Eye (tissue), 1 donor: ENCODE measurements around the gene OGA.
A peak's percentile ranks its signal among the peaks of the same experiment; 100 is the strongest.

ENCODE experiments used
- DNase-seq: peaks from one replicate; pipeline ENCODE4 v3.0.0-alpha.2; 2015

Gene OGA

GRCh38 chr10:101818119-101818871, at the start of gene OGA:
TSS of gene OGA (minus strand) at chr10:101818444. CDS start at chr10:101818022, 422 bp downstream.
- peak; percentile 99 for DNase-seq

DNA sequence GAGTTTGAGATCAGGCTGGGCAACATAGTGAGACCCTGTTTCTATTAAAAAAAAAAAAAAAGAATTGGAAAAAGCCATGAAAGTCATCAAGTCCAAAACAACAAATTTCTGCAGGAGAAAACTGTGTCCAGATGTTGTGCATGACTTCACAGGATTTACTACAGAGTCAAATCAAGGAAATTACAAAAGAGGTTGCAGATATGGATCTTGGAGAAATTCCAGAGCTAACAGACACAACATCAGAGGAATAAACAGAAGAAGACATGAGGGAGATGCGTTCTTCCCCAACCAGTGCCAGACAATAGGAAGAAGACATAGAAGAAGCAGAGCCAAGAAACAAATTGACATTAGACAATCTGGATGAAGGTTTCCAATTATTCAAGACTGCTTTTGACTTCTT, 49.7 kb upstream of the OGA start:
- DNase-seq: no peak

DNA sequence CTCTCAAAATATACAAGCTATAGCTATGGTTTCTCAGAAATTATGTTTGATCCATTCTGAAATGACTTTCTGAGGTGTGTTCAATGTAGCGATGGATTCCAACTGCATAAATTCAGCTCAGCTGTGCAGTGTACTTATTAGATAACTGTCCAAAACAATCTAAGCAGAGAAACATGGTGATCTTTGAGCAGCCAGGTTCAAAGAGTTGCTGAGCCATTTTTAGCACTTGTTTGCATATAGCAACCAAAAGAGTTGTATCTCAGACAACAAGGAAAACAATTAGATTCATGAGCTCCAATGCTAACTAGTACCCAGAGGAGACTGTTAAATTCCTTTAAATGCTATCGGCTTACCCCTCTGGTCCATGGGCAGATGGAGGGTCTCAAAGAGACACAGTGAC, 41.3 kb upstream of the OGA start:
- DNase-seq: no peak

DNA sequence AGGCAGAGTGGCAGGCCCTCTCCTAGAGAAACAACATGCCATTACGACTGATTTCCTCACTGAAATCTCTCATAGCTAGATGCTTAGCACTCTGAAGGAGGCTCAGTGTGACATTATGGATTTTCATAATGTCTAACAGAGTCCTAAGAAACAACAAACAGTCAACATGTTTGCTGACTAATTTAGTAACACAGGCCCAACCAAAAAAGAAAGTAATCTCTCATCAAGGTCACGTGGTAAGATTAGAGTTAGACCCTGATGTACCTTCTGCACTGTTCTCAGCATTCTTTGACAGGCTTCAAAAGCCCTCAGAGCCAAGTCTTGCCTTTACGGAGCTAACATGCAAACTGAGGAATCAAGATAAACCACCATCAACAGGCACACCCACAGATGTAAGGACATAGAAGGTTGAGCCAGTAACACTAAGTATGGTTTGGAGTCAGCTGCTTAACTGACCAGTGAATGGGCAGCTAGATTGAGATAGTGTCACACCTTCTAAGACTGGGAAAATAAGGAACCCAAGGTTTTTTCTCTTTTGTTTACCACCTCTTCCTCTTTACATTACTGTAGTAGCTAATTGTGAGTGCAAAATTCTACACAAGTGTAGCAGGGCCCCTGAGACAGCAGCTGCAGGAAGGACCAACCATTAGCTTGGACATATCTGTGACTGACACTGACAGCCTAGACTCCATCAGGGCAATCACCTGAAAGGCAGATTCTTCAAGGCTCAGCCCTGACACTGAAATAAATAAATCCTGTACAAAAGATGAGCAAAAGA, 40.7 kb upstream of the OGA start:
- DNase-seq: no peak

GRCh38 chr10:101857802-101858476, 39.7 kb upstream of the OGA start:
- no peak for DNase-seq

GRCh38 chr10:101856626-101857025, 38.4 kb upstream of the OGA start:
- no peak for DNase-seq

- DNase-seq: no peak
These were observed 33.3 kb upstream of the OGA start for GRCh38 chr10:101851411-101852116.

GRCh38 chr10:101850749-101851148, 32.5 kb upstream of the OGA start:
- no peak for DNase-seq

DNA sequence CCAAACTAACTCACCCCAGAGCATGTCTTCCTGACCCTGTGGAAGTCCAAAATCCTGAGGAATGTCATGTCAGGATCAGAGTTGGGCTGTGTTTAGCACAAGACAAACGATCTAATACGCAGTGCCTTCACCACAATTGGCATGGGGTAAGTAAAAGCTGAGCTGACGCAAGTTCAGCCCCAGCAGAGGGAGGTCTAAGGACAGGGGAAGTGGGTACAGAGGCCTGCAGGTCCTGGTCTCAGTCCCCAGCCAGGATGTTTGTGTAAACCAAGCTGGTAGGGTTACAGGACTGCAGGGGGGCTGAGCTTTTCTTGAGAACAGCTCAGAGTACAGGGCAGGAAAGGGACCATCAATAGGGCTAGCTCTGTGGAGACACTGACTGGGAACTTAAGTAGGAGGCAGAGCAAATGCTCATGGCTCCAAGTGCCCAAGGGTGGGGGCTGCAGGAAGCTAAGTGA, 30.7 kb upstream of the OGA start:
- DNase-seq: no peak

DNA sequence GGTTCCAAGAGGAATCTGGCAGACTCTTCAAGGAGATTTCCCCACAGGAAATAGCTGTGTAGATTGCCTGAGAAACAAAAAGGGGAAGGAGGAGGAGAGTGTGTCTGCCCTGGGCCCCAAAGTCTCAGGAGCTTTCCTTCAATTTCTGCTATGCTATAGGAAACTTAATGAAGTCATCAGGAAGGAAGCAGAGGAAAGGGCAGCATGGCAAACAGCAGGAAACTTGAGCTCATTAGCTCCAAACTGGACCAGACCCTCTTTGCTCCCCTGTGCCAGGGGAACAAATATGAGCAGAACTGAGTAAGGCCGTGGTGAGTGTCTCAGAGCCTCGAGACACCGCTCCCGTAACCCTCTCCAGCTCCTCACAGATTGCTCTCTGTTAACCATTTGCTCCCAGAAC, 30.2 kb upstream of the OGA start:
- no peak for DNase-seq

DNA sequence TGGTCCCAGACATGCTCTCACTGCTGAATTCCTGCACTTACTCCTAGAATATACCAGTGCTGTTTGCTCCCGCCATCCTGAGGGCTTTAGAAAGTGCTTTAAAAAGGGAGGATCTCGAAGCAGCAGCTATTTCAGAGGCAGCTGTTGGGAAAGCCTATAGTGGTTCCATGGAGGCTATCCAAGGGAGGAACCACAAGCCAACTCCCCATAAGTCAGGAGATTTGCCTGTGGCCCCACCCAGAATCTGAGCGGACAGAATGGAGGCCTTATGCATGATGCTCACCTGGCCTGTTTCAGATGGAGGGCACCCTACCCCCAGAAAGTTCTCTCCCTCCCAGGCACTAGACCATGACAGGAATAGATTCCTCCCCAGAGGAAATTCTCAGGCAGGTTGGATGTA, 27.6 kb upstream of the OGA start:
- DNase-seq: no peak

DNA sequence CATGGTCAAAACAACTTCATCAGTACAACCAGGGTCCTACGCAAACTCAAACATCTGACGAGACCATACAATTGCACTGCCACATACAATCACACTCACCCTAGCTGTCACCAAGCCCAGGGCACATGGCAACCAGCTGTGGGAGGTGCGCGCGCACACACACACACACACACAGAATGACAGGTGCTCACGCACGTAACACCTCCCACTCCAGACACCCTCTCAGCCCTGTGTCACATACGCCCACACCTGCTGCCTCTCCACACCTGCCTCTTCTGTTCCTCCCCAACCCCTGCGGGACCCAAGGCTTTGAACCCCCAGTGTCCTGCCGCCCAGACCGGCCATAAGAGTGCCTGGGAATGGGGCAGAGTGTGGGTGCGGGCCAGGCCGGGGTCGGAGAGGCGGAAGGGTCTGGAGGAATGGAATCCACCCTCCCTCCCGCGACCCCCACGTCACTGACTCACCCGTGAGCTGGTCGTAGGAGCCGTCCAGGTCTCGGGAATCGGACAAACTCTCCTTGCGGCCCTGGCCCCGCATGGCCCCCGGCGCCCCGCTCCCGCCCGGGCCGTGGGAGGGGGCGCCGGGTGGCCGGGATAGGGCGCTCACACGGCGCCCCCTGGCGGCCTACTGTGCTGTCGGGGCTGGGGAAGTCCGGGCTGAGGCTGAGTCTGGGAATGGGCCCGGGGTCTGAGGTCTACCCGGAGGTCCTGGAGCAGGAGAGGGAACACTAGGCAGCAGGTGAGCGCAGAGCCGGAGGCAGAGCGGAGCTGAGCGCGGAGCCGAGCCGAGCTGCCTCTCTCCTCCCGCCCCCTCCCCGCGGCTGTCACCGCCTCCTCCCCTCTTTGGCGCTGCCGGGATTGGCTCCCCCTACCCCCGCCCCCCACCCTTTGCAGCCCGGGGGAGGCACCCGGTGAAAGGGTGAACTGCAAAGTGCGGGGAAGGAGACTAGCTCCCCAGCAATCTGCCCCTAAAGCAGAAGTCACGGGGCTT, 25.1 kb upstream of the OGA start, which contains the start of gene KCNIP2:
TSS of gene KCNIP2 (minus strand) at position 769 of the 990 bp plus-strand sequence. CDS start at position 537, 232 bp downstream.
- DNase-seq: peak; percentile 56

DNA sequence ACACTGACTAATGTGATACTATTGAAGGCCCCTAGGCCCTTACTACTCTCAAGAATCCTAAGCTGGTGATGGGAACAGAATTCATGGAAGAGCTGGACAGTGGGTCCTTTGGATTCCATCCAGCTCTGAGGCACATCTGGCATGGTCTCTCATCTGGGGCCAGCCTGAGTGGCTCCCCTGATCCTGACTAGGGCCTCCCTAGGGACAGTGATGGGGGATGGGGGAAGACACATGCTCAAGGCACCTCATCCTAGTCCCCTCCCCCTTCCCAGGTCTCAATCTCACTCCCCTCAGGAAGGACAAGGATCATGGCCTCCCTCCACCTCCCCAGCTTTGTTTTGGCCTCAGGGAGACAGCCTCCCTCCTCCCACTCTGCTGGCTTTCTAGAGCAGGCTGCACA, 23.6 kb upstream of the OGA start:
- DNase-seq: no peak

DNA sequence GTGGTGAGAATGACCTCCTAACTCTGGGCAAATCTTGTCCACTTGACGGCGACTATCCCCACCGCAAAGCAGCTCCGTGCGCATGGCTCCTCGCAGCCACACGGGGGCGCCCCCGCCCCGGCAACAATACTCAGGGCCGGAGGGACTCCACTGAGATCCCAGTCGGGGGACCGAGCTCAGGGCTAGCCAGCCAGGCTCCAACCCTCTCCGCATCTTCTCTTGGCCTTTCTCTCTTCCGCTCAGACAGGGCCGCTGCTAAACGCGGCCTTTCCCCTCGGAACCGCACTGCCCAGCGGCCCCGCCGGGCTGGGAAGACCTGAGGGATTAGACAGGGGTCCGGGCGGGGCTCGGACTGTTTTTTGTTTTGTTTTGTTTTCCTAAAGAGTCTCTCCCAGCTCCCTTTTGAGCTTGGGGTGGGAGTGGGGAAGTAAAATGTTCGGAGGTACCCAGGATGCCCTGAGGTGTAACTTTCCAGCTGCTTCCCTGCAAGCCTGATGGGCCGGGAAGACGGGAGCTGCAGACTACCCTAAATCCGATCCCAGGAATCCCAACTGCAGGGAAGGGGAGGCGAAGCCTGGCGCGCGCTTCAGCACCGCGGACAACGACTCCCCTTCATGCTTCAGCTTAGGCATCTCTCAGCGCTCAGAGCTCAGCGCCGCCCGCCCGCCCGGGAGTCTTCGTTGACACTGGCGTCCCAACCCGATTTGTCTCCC, 22.7 kb upstream of the OGA start:
- DNase-seq: peak; percentile 94

GRCh38 chr10:101840102-101840684, 21.9 kb upstream of the OGA start:
- DNase-seq: peak; percentile 37

DNA sequence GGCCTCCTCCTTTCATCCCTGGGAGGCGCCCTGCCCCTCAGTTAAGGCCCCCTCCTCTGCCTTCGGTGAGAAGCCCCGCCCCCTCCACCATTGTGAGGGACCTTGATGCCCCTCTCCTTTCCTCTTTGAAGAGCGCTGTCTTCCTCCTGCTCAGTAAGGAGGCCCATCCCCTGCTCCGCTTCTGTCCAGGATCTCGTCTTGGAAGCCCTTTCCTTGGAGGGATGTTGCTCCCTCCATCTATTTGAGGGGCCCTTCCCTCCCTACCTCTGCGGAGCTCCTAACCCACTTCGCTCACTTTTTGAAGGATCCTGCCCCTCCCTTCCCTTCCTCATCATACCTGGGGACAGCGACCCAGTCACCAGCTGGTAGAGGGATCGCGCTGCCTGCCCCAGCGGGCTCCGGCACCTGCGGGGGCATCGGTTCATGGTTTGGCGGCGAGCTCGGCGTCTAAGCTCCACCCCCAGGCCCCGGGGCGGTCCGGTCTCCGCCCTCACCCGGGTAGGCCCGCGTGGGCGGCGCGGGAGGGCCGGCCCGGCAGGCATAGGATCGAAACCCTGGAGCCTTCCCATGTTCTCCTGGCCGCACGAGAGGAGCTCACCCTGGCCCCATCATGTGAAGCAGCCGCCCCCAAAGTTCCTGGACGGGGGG, 21.3 kb upstream of the OGA start:
- DNase-seq: peak; percentile 51

DNA sequence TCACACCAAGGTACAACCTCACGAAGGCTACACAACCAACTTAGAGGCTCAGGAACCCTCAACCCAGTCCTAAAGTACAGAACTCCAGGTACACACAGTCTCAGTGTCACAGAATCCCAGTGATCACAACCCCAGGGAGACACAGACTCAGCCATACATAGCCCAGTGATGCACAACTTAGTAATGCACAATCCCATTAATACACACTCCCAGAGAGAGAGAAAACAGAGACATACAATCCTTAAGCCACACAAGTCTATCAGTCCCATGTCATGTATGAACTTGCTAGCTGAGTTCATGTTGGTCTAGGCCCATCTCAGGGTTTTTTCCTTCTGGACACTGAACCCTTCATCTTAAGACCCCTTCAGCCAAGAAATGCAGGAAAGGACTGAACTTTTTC, 20.8 kb upstream of the OGA start:
- no peak for DNase-seq

- DNase-seq: no peak
These were observed 20.2 kb upstream of the OGA start for GRCh38 chr10:101838416-101838970.

- DNase-seq: no peak
These were observed 19.5 kb upstream of the OGA start for GRCh38 chr10:101837748-101838147.

- DNase-seq: peak; percentile 30
These were observed 17.1 kb upstream of the OGA start for GRCh38 chr10:101835362-101835761.
